Effector memory CD8-positive, alpha-beta T cell (primary cell): ENCODE data around the gene CRHR2.

ENCODE experiments used
- ATAC-seq: fragments of 150-1000 bp; cut with Tn5 transposase; replicated peaks from 2 replicates; pipeline ENCODE4 v1.10.0; 2021; ENCODE audit warnings: mild to moderate bottlenecking, moderate library complexity
- DNase-seq, 3 experiments: peaks; one replicate each; pipeline ENCODE4 v3.0.0; 2021
- H3K27ac Mint-ChIP-seq, 2 donors: one replicate each; pipeline ENCODE4 v1.8.0; 2022; ENCODE audit warnings: mild to moderate bottlenecking in 2 of 2, mixed read lengths in 2 of 2, moderate library complexity in 2 of 2
- H3K27me3 Mint-ChIP-seq, 2 donors: one replicate each; pipeline ENCODE4 v1.8.0; 2022; ENCODE audit warnings: mixed read lengths in 2 of 2
- H3K36me3 Mint-ChIP-seq: one replicate; pipeline ENCODE4 v1.8.0; 2022; ENCODE audit warnings: mild to moderate bottlenecking, moderate library complexity, mixed read lengths; ENCODE audit not compliant: insufficient read depth
- H3K4me1 Mint-ChIP-seq, 2 donors: one replicate each; pipeline ENCODE4 v1.8.0; 2022; ENCODE audit warnings: low read depth in 2 of 2, mixed read lengths in 2 of 2
- H3K4me3 Mint-ChIP-seq, 2 donors: one replicate each; pipeline ENCODE4 v1.8.0; 2022; ENCODE audit warnings: mild to moderate bottlenecking in 2 of 2, mixed read lengths in 2 of 2, moderate library complexity in 2 of 2
- H3K9me3 Mint-ChIP-seq, 2 donors: one replicate each; pipeline ENCODE4 v1.8.0; 2022; ENCODE audit warnings: mixed read lengths in 2 of 2

The CRHR2 gene

GRCh38 chr7:30634634-30635201, 47.5 kb downstream of the CRHR2 start:
- Mint-ChIP-seq H3K9me3 (no peaks in the 10 kb centered on the region), H3K4me1 (no peaks in the 10 kb centered on the region), H3K36me3 (peaks cover 50% of the 10 kb centered on the region), H3K27me3 (no peaks in the 10 kb centered on the region), H3K4me3 (no peak overlapping the region), H3K27ac (peak overlapping the region in 1 of 2 donors; percentile 6)
- DNase-seq (no peak), ATAC-seq (no peak)

GRCh38 chr7:30634193-30634626, 48.0 kb downstream of the CRHR2 start:
- Mint-ChIP-seq H3K36me3 (peaks cover 50% of the 10 kb centered on the region), H3K4me3 (no peak overlapping the region), H3K27ac (peak overlapping the region in 1 of 2 donors; percentile 6), H3K9me3 (no peaks in the 10 kb centered on the region), H3K4me1 (no peaks in the 10 kb centered on the region), H3K27me3 (no peaks in the 10 kb centered on the region)
- no peak for ATAC-seq
- DNase-seq: no peak

GRCh38 chr7:30633223-30633622, 49.0 kb downstream of the CRHR2 start:
- H3K9me3 Mint-ChIP-seq: no peaks in the 10 kb centered on the region
- peaks cover 58% of the 10 kb centered on the region for H3K36me3 Mint-ChIP-seq
- H3K4me3 Mint-ChIP-seq: no peak overlapping the region
- DNase-seq: no peak
- ATAC-seq: no peak
- no peaks in the 10 kb centered on the region for H3K4me1 Mint-ChIP-seq
- peak overlapping the region in 1 of 2 donors; percentile 6 for H3K27ac Mint-ChIP-seq
- H3K27me3 Mint-ChIP-seq: no peaks in the 10 kb centered on the region

- no peaks in the 10 kb centered on the region for H3K9me3 Mint-ChIP-seq
- no peak for ATAC-seq
- DNase-seq: no peak
- H3K27ac Mint-ChIP-seq: no peak overlapping the region
- H3K27me3 Mint-ChIP-seq: no peaks in the 10 kb centered on the region
- no peaks in the 10 kb centered on the region for H3K4me1 Mint-ChIP-seq
- no peak overlapping the region for H3K4me3 Mint-ChIP-seq
- H3K36me3 Mint-ChIP-seq: peaks cover 77% of the 10 kb centered on the region
These were observed 51.3 kb downstream of the CRHR2 start for GRCh38 chr7:30630986-30631385.

GRCh38 chr7:30627026-30627425, 55.2 kb downstream of the CRHR2 start:
- H3K9me3 Mint-ChIP-seq: no peaks in the 10 kb centered on the region
- ATAC-seq (no peak), DNase-seq (no peak)
- peaks cover 84% of the 10 kb centered on the region for H3K36me3 Mint-ChIP-seq
- no peak overlapping the region for H3K4me3 Mint-ChIP-seq
- H3K27ac Mint-ChIP-seq: peak overlapping the region in 1 of 2 donors; percentile 52
- no peaks in the 10 kb centered on the region for H3K4me1 Mint-ChIP-seq
- no peaks in the 10 kb centered on the region for H3K27me3 Mint-ChIP-seq

GRCh38 chr7:30625283-30625682, 57.0 kb downstream of the CRHR2 start:
- Mint-ChIP-seq H3K4me1 (no peaks in the 10 kb centered on the region), H3K36me3 (peaks cover 85% of the 10 kb centered on the region), H3K27ac (no peak overlapping the region), H3K4me3 (no peak overlapping the region), H3K27me3 (no peaks in the 10 kb centered on the region), H3K9me3 (no peaks in the 10 kb centered on the region)
- DNase-seq (no peak), ATAC-seq (no peak)

GRCh38 chr7:30618961-30619360, 63.3 kb downstream of the CRHR2 start:
- H3K36me3 Mint-ChIP-seq: peaks cover 88% of the 10 kb centered on the region
- H3K27ac Mint-ChIP-seq: no peak overlapping the region
- H3K27me3 Mint-ChIP-seq: no peaks in the 10 kb centered on the region
- no peaks in the 10 kb centered on the region for H3K9me3 Mint-ChIP-seq
- no peak for DNase-seq
- no peak overlapping the region for H3K4me3 Mint-ChIP-seq
- peaks cover 0 to 2% of the 10 kb centered on the region in 2 donors for H3K4me1 Mint-ChIP-seq
- ATAC-seq: no peak

GRCh38 chr7:30618080-30618676, 64.1 kb downstream of the CRHR2 start:
- H3K9me3 Mint-ChIP-seq: no peaks in the 10 kb centered on the region
- no peak overlapping the region for H3K4me3 Mint-ChIP-seq
- H3K27me3 Mint-ChIP-seq: no peaks in the 10 kb centered on the region
- no peak overlapping the region for H3K27ac Mint-ChIP-seq
- DNase-seq (no peak), ATAC-seq (no peak)
- peaks cover 89% of the 10 kb centered on the region for H3K36me3 Mint-ChIP-seq
- peaks cover 0 to 7% of the 10 kb centered on the region in 2 donors for H3K4me1 Mint-ChIP-seq

GRCh38 chr7:30617359-30617758, 64.9 kb downstream of the CRHR2 start:
- Mint-ChIP-seq H3K27ac (no peak overlapping the region), H3K27me3 (no peaks in the 10 kb centered on the region), H3K4me3 (no peak overlapping the region), H3K36me3 (peaks cover 89% of the 10 kb centered on the region), H3K9me3 (no peaks in the 10 kb centered on the region), H3K4me1 (peaks cover 0 to 7% of the 10 kb centered on the region in 2 donors)
- ATAC-seq: no peak
- no peak for DNase-seq

- H3K27me3 Mint-ChIP-seq: no peaks in the 10 kb centered on the region
- ATAC-seq: no peak
- H3K36me3 Mint-ChIP-seq: peaks cover 89% of the 10 kb centered on the region
- H3K4me3 Mint-ChIP-seq: no peak overlapping the region
- peaks cover 0 to 7% of the 10 kb centered on the region in 2 donors for H3K4me1 Mint-ChIP-seq
- no peak for DNase-seq
- no peak overlapping the region for H3K27ac Mint-ChIP-seq
- no peaks in the 10 kb centered on the region for H3K9me3 Mint-ChIP-seq
These were observed 65.9 kb downstream of the CRHR2 start for GRCh38 chr7:30616318-30616717.

GRCh38 chr7:30613366-30614325, 68.6 kb downstream of the CRHR2 start:
- no peaks in the 10 kb centered on the region for H3K27me3 Mint-ChIP-seq
- no peak for DNase-seq
- peak overlapping the region in 1 of 2 donors; percentile 74 for H3K27ac Mint-ChIP-seq
- ATAC-seq: no peak
- peaks cover 87% of the 10 kb centered on the region for H3K36me3 Mint-ChIP-seq
- no peaks in the 10 kb centered on the region for H3K9me3 Mint-ChIP-seq
- H3K4me1 Mint-ChIP-seq: peaks cover 0 to 14% of the 10 kb centered on the region in 2 donors
- H3K4me3 Mint-ChIP-seq: no peak overlapping the region

- no peak overlapping the region for H3K4me3 Mint-ChIP-seq
- peak overlapping the region in 1 of 2 donors; percentile 74 for H3K27ac Mint-ChIP-seq
- H3K36me3 Mint-ChIP-seq: peaks cover 85% of the 10 kb centered on the region
- no peaks in the 10 kb centered on the region for H3K27me3 Mint-ChIP-seq
- H3K4me1 Mint-ChIP-seq: peaks cover 0 to 14% of the 10 kb centered on the region in 2 donors
- H3K9me3 Mint-ChIP-seq: no peaks in the 10 kb centered on the region
- no peak for ATAC-seq
- no peak for DNase-seq
These were observed 69.5 kb downstream of the CRHR2 start for GRCh38 chr7:30612658-30613265.

GRCh38 chr7:30605832-30606231, 76.4 kb downstream of the CRHR2 start:
- no peak for ATAC-seq
- Mint-ChIP-seq H3K4me3 (no peak overlapping the region), H3K9me3 (no peaks in the 10 kb centered on the region), H3K27me3 (no peaks in the 10 kb centered on the region), H3K36me3 (peaks cover 82% of the 10 kb centered on the region), H3K27ac (peak overlapping the region in 1 of 2 donors; percentile 67), H3K4me1 (peaks cover 2 to 15% of the 10 kb centered on the region in 2 donors)
- DNase-seq: no peak
